ES-I3 (cell line): ENCODE results near the gene LCN6.
"Not testable (repeated sequence)": the region's sequence is repeated elsewhere in the genome, so short reads cannot be mapped to it uniquely, and the experiment has no call there.

Experiments
- H3K36me3 ChIP-seq: 2 replicates; pipeline ENCODE4 v1.6.1; 2013; ENCODE audit warnings: mild to moderate bottlenecking, low read length, control low read depth, moderate library complexity; ENCODE audit not compliant: insufficient read depth
- H3K4me1 ChIP-seq: 2 replicates; pipeline ENCODE4 v1.6.1; 2013; ENCODE audit warnings: mild to moderate bottlenecking, control low read depth, low read length; ENCODE audit not compliant: insufficient read depth
- H3K9ac ChIP-seq: 2 replicates; pipeline ENCODE4 v1.6.1; 2013; ENCODE audit warnings: low read depth, mild to moderate bottlenecking, low read length, moderate library complexity
- H3K9me3 ChIP-seq: 2 replicates; pipeline ENCODE4 v1.6.1; 2013; ENCODE audit warnings: mild to moderate bottlenecking, low read length, moderate library complexity; ENCODE audit not compliant: control insufficient read depth, insufficient read depth

LCN6 gene

GRCh38 chr9:136787690-136788400 lies 39.5 kb upstream of the LCN6 start:
- Histone ChIP-seq H3K36me3 (no peaks in the 10 kb centered on the region), H3K4me1 (peaks cover 9% of the 10 kb centered on the region; the same call in 1 of the 2 replicates), H3K9me3 (no peaks in the 10 kb centered on the region), H3K9ac (no peak overlapping the region)

- H3K36me3 ChIP-seq, H3K9ac ChIP-seq, H3K9me3 ChIP-seq, H3K4me1 ChIP-seq: not testable (repeated sequence)
Observed at GRCh38 chr9:136786983-136787382, 38.7 kb upstream of the LCN6 start.

GRCh38 chr9:136786451-136786850 lies 38.1 kb upstream of the LCN6 start:
- H3K9ac ChIP-seq = no peak overlapping the region
- no peaks in the 10 kb centered on the region for H3K36me3 ChIP-seq
- H3K9me3 ChIP-seq = no peaks in the 10 kb centered on the region
- peaks cover 9% of the 10 kb centered on the region; the same call in 1 of the 2 replicates for H3K4me1 ChIP-seq

GRCh38 chr9:136785565-136786355 lies 37.4 kb upstream of the LCN6 start:
- H3K4me1 ChIP-seq, H3K36me3 ChIP-seq, H3K9ac ChIP-seq, H3K9me3 ChIP-seq: not testable (repeated sequence)

DNA sequence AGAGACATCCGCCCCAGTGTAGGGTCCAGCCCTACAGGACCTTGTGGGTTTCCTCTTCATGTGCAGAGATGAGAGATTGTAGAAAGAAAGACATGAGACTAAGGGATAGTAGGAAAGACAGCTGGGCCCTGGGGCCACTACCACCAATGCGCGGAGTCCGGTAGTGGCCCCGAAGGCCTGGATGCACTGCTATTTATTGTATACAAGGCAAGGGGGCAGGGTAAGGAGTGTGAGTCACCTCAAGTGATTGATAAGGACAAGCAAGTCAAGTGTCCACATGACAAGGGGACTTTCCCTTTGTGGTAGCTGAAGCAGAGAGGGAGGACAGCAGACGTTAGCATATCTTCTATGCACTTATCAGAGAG lies 36.7 kb upstream of the LCN6 start:
- peaks cover 3% of the 10 kb centered on the region; the same call in 1 of the 2 replicates for H3K4me1 ChIP-seq
- no peak overlapping the region for H3K9ac ChIP-seq
- no peaks in the 10 kb centered on the region for H3K36me3 ChIP-seq
- H3K9me3 ChIP-seq = no peaks in the 10 kb centered on the region

GRCh38 chr9:136784249-136784996 lies 36.1 kb upstream of the LCN6 start:
- Histone ChIP-seq H3K9me3 (no peaks in the 10 kb centered on the region), H3K36me3 (no peaks in the 10 kb centered on the region), H3K4me1 (peaks cover 3% of the 10 kb centered on the region; the same call in 1 of the 2 replicates), H3K9ac (no peak overlapping the region)

- no peaks in the 10 kb centered on the region for H3K9me3 ChIP-seq
- H3K9ac ChIP-seq = no peak overlapping the region
- H3K36me3 ChIP-seq = no peaks in the 10 kb centered on the region
- no peaks in the 10 kb centered on the region for H3K4me1 ChIP-seq
Observed at GRCh38 chr9:136782452-136782851, 34.1 kb upstream of the LCN6 start.

DNA sequence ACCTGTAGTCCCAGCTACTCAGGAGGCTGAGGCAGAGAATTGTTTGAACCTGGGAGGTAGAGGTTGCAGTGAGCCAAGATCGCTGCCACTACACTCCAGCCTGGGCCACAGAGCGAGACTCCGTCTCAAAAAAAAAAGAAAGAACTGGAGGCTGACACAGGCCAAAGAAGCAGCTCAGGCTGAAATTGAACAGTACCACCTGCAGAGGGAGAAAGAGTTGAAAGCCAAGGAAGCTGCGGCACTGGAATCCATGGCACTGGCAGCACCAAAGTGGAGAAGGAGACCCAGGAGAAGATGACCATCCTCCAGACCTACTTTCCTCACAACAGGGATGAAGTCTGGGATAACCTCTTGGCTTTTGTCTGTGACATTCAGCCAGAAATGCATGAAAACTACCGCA lies 31.5 kb upstream of the LCN6 start:
- Histone ChIP-seq H3K36me3 (no peaks in the 10 kb centered on the region), H3K4me1 (no peaks in the 10 kb centered on the region), H3K9me3 (no peaks in the 10 kb centered on the region), H3K9ac (no peak overlapping the region)

- Histone ChIP-seq H3K4me1 (no peaks in the 10 kb centered on the region), H3K9me3 (peaks cover 3% of the 10 kb centered on the region; the same call in 1 of the 2 replicates), H3K36me3 (no peaks in the 10 kb centered on the region), H3K9ac (no peak overlapping the region)
Observed at GRCh38 chr9:136777359-136777758, 29.0 kb upstream of the LCN6 start.

DNA sequence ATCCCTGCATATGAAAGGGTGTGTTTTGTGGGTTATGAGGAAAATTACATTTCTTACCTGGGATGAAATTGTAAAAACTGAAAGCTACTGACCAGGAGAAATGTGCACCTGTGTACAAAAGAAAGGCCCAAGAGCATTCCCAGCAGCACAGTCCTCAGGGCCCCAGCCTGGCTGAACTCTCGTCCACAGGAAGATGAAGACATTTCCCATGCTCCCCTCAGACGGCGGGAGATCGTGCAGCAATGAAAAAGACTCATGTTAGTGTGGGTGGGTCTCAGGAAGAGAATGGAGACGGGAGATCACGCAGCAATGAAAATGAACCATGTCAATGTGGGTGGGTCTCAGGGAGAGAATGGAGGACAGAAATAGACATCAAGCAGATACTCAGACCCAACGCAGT lies 28.6 kb upstream of the LCN6 start:
- H3K36me3 ChIP-seq = no peaks in the 10 kb centered on the region
- H3K9me3 ChIP-seq = peaks cover 3% of the 10 kb centered on the region; the same call in 1 of the 2 replicates
- H3K4me1 ChIP-seq = no peaks in the 10 kb centered on the region
- no peak overlapping the region for H3K9ac ChIP-seq

DNA sequence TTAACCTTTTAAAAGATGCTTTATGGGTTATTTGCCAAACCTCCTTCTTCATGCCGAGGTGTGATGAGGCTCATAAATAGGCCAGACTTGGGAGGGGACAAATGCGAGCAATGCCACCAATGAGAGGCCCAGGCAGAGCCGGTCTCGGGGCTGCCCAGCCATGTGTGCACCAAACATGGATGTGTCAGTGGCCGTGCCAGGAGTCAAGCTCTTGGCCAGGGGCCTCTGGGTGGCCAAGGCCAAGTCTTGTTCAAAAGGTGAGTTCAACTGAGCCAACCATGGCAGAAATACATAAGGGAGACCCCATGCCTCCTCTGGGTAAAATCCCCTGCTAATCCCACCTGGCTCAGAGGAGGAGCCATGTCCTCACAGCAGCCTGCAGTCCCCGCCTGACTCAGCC lies 26.9 kb upstream of the LCN6 start:
- Histone ChIP-seq H3K9me3 (peaks cover 3% of the 10 kb centered on the region; the same call in 1 of the 2 replicates), H3K36me3 (no peaks in the 10 kb centered on the region), H3K4me1 (no peaks in the 10 kb centered on the region), H3K9ac (no peak overlapping the region)

DNA sequence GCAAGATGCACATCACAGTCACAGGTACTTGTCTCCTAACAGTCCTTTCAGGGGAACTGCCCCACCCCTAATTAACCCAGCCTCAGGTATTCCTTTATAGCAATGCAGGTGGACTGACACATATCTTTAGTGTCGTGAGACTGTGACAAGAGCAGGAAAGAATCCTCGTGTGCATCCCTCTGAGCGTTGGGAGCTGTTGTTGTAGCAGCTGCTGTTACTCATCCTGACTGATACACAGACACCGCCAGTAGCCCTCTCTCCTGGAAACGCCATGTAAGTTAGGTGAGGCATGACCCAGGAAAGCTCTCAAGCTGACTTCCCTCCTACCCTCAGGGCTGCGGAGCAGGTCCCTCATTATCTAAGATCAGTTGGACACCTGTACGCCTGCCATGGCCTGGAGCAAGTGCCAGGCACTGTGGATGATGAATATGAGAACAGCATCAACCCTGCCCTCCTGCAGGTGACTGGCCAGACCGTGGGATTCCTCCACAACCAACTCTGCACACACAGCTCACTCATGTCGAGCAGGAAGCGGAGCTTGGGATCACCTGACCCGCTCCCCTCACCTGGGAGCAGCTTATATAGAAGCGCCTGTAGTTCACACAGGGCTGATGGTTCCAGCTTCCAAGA lies 26.2 kb upstream of the LCN6 start:
- no peaks in the 10 kb centered on the region for H3K4me1 ChIP-seq
- no peak overlapping the region for H3K9ac ChIP-seq
- H3K36me3 ChIP-seq = no peaks in the 10 kb centered on the region
- H3K9me3 ChIP-seq = peaks cover 3% of the 10 kb centered on the region; the same call in 1 of the 2 replicates

GRCh38 chr9:136773386-136774044 lies 25.2 kb upstream of the LCN6 start:
- Histone ChIP-seq H3K36me3 (no peaks in the 10 kb centered on the region), H3K4me1 (no peaks in the 10 kb centered on the region), H3K9me3 (peaks cover 3% of the 10 kb centered on the region; the same call in 1 of the 2 replicates), H3K9ac (no peak overlapping the region)
